WTC11 (cell line): Measurements from ENCODE around the gene BPNT1.

Experiments used
- FOXP1 ChIP-seq: sonication (generic); formaldehyde crosslinking; IDR thresholded peaks from 2 replicates; pipeline ENCODE4 v1.8.0; 2022; ENCODE audit warnings: missing genetic modification reagents, mild to moderate bottlenecking, moderate library complexity, borderline replicate concordance
- NFYB ChIP-seq: sonication (generic); formaldehyde crosslinking; conservative IDR thresholded peaks from 2 replicates; pipeline ENCODE4 v1.8.0; 2022; ENCODE audit warnings: low read depth, missing genetic modification reagents
- NR2C2 ChIP-seq: sonication (generic); formaldehyde crosslinking; IDR thresholded peaks from 2 replicates; pipeline ENCODE4 v1.8.0; 2022; ENCODE audit warnings: mild to moderate bottlenecking, missing genetic modification reagents
- OVOL2 ChIP-seq: fragments of 250-450 bp; sonication (Bioruptor Pico); IDR thresholded peaks from 2 replicates; pipeline ENCODE4 v1.9.0; 2021; ENCODE audit warnings: mild to moderate bottlenecking, borderline replicate concordance
- TP53 ChIP-seq: sonication (generic); formaldehyde crosslinking; IDR thresholded peaks from 2 replicates; pipeline ENCODE4 v1.8.1; 2023; ENCODE audit warnings: mild to moderate bottlenecking, missing genetic modification reagents
- TF ChIP-seq, protein P1 (sequence below): fragments of 200-600 bp; IDR thresholded peaks from 2 replicates; pipeline ENCODE4 v1.8.0; 2022; ENCODE audit warnings: antibody characterized with exemption
- TF ChIP-seq, protein P2 (sequence below): fragments of 250-450 bp; sonication (Bioruptor Pico); IDR thresholded peaks from 2 replicates; pipeline ENCODE4 v2.1.2; 2022; ENCODE audit warnings: mild to moderate bottlenecking, moderate library complexity
- TF ChIP-seq, protein P3 (sequence below): sonication (generic); formaldehyde crosslinking; IDR thresholded peaks from 2 replicates; pipeline ENCODE4 v1.8.0; 2022; ENCODE audit warnings: mild to moderate bottlenecking, missing genetic modification reagents
- TF ChIP-seq, protein P4 (sequence below): sonication (generic); formaldehyde crosslinking; IDR thresholded peaks from 2 replicates; pipeline ENCODE4 v1.8.1; 2023; ENCODE audit warnings: mild to moderate bottlenecking, missing genetic modification reagents, moderate library complexity
- TF ChIP-seq, protein P5 (sequence below): sonication (generic); formaldehyde crosslinking; IDR thresholded peaks from 2 replicates; pipeline ENCODE4 v1.8.0; 2022; ENCODE audit warnings: mild to moderate bottlenecking, missing genetic modification reagents

DNA sequence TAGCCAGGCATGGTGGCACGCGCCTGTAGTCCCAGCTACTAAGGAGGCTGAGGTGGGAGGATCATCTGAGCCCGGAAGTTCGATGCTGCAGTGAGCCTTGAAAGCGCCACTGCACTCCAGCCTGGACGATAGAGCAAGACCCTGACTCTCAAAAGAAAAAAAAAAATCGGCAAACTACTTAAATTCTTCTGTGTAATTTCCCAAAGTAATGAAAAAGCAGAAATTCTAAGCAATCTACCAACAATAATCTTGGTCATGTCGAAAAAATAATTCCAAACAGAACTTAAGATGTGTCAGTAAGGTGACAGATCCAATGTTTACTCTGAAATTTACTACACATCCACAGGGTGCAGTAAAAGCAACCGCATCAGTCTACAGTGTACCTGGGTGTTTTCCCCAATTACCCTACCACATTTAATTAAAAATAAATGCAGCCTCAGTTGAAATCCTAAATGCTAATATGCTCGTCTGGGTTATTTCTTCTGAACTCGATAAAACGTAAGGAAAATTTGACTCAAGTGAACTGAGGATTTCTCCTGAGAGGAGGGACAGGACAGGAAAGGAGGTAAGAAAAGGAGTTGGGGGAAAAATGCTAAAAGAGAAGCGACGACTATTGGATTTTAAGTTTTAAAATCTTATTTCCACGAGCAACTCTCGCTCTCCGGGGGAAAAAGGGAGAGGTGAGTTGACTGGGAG, 44.1 kb downstream of the BPNT1 start:
- no peak for TF ChIP-seq FOXP1
- TF ChIP-seq, protein P1, sequence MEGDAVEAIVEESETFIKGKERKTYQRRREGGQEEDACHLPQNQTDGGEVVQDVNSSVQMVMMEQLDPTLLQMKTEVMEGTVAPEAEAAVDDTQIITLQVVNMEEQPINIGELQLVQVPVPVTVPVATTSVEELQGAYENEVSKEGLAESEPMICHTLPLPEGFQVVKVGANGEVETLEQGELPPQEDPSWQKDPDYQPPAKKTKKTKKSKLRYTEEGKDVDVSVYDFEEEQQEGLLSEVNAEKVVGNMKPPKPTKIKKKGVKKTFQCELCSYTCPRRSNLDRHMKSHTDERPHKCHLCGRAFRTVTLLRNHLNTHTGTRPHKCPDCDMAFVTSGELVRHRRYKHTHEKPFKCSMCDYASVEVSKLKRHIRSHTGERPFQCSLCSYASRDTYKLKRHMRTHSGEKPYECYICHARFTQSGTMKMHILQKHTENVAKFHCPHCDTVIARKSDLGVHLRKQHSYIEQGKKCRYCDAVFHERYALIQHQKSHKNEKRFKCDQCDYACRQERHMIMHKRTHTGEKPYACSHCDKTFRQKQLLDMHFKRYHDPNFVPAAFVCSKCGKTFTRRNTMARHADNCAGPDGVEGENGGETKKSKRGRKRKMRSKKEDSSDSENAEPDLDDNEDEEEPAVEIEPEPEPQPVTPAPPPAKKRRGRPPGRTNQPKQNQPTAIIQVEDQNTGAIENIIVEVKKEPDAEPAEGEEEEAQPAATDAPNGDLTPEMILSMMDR: no peak
- TF ChIP-seq, protein P2, sequence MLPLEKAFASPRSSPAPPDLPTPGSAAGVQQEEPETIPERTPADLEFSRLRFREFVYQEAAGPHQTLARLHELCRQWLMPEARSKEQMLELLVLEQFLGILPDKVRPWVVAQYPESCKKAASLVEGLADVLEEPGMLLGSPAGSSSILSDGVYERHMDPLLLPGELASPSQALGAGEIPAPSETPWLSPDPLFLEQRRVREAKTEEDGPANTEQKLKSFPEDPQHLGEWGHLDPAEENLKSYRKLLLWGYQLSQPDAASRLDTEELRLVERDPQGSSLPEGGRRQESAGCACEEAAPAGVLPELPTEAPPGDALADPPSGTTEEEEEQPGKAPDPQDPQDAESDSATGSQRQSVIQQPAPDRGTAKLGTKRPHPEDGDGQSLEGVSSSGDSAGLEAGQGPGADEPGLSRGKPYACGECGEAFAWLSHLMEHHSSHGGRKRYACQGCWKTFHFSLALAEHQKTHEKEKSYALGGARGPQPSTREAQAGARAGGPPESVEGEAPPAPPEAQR (CRISPR knock-in tag): no peak
- TF ChIP-seq, protein P3, sequence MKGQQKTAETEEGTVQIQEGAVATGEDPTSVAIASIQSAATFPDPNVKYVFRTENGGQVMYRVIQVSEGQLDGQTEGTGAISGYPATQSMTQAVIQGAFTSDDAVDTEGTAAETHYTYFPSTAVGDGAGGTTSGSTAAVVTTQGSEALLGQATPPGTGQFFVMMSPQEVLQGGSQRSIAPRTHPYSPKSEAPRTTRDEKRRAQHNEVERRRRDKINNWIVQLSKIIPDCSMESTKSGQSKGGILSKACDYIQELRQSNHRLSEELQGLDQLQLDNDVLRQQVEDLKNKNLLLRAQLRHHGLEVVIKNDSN (CRISPR knock-in tag): no peak
- TF ChIP-seq, protein P4, sequence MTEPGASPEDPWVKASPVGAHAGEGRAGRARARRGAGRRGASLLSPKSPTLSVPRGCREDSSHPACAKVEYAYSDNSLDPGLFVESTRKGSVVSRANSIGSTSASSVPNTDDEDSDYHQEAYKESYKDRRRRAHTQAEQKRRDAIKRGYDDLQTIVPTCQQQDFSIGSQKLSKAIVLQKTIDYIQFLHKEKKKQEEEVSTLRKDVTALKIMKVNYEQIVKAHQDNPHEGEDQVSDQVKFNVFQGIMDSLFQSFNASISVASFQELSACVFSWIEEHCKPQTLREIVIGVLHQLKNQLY (CRISPR knock-in tag): no peak
- TF ChIP-seq TP53 (CRISPR knock-in tag): no peak
- TF ChIP-seq NR2C2 (CRISPR knock-in tag): no peak
- no peak for TF ChIP-seq NFYB (CRISPR knock-in tag)
- TF ChIP-seq OVOL2 (CRISPR knock-in tag): no peak
- TF ChIP-seq, protein P5, sequence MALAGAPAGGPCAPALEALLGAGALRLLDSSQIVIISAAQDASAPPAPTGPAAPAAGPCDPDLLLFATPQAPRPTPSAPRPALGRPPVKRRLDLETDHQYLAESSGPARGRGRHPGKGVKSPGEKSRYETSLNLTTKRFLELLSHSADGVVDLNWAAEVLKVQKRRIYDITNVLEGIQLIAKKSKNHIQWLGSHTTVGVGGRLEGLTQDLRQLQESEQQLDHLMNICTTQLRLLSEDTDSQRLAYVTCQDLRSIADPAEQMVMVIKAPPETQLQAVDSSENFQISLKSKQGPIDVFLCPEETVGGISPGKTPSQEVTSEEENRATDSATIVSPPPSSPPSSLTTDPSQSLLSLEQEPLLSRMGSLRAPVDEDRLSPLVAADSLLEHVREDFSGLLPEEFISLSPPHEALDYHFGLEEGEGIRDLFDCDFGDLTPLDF: no peak
